B cell (primary cell): Measurements from ENCODE around the gene VAPB. TPM values are rescaled to one million over a fixed set of nuclear protein-coding genes. Genes with fewer than 3 reads are reported as not detected.

Experiments used
- ATAC-seq: fragments of 200-7000 bp; cut with Tn5 transposase; one replicate; pipeline ENCODE4 v1.10.0; 2021; ENCODE audit warnings: low read depth, mild to moderate bottlenecking, moderate number of reproducible peaks, moderate library complexity
- CTCF ChIA-PET: fragments of 350-600 bp; sonication (Branson Sonifier 250); formaldehyde crosslinking; loops from one replicate; lab custom pipeline; 2021; ENCODE audit warnings: antibody characterized with exemption, inconsistent platforms; lab: Charles Lee
- POLR2A ChIA-PET: fragments of 350-600 bp; sonication (Branson Sonifier 250); formaldehyde crosslinking; loops from one replicate; lab custom pipeline; 2021; ENCODE audit warnings: antibody characterized with exemption; lab: Charles Lee
- DNase-seq: peaks from one replicate; pipeline ENCODE4 v3.0.0; 2013
- H2AFZ ChIP-seq: 2 replicates; pipeline ENCODE4 v1.6.1; 2012; ENCODE audit warnings: mild to moderate bottlenecking, low read depth, low read length; ENCODE audit not compliant: insufficient read depth, poor library complexity, severe bottlenecking
- H3K27ac ChIP-seq, 2 donors: 1 replicate in 1 of 2; 2 replicates in 1 of 2; pipeline ENCODE4 v1.5.1; 2012 to 2013; ENCODE audit warnings: low read length in 2 of 2, mild to moderate bottlenecking in 2 of 2, moderate library complexity in 1 of 2
- H3K27me3 ChIP-seq, 4 experiments: fragments of 200-600 bp in 1 of 4; sonication (generic) in 1 of 4; replicated peaks in 1 of 4; 1 replicate in 2 of 4; 2 replicates in 2 of 4; pipeline versions ENCODE4 v1.6.1 to v1.7.0; 2013 to 2016; ENCODE audit warnings: low read length in 3 of 4, mild to moderate bottlenecking in 2 of 4, mixed read lengths in 1 of 4, moderate library complexity in 1 of 4; ENCODE audit not compliant: insufficient read depth in 4 of 4, control insufficient read depth in 3 of 4; ENCODE audit errors: control extremely low read depth in 1 of 4
- H3K36me3 ChIP-seq, 2 experiments: replicated peaks in 1 of 2; 1 replicate in 1 of 2; 2 replicates in 1 of 2; pipeline versions ENCODE4 v1.6.1 to v1.7.1; 2013; ENCODE audit warnings: low read length in 1 of 2; ENCODE audit not compliant: insufficient read depth in 2 of 2, control insufficient read depth in 1 of 2; ENCODE audit errors: control extremely low read depth in 1 of 2, extremely low read depth in 1 of 2
- H3K4me1 ChIP-seq, 2 donors: fragments of 200-600 bp in 1 of 2; sonication (generic) in 1 of 2; 1 replicate in 1 of 2; 2 replicates in 1 of 2; pipeline versions ENCODE4 v1.5.1 to v1.6.1; 2013 to 2017; ENCODE audit warnings: low read length in 2 of 2; ENCODE audit not compliant: control insufficient read depth in 2 of 2, insufficient read depth in 2 of 2
- H3K4me2 ChIP-seq: replicated peaks from 2 replicates; pipeline ENCODE3; 2012; ENCODE audit warnings: mild to moderate bottlenecking, low read depth, low read length; ENCODE audit not compliant: poor library complexity, severe bottlenecking
- H3K4me3 ChIP-seq, 5 experiments: fragments of 200-600 bp in 1 of 5; sonication (generic) in 1 of 5; 1 replicate in 3 of 5; 2 replicates in 2 of 5; pipeline versions ENCODE4 v1.5.1 to v1.7.0; 2011 to 2016; ENCODE audit warnings: low read length in 4 of 5, mild to moderate bottlenecking in 4 of 5, low read depth in 2 of 5, control low read depth in 1 of 5, moderate library complexity in 1 of 5; ENCODE audit not compliant: insufficient read depth in 1 of 5; ENCODE audit errors: control extremely low read depth in 1 of 5, extremely low read depth in 1 of 5
- H3K79me2 ChIP-seq: fragments of 200-600 bp; sonication (generic); one replicate; pipeline ENCODE4 v1.6.0; 2016; ENCODE audit warnings: low read length; ENCODE audit not compliant: control insufficient read depth, insufficient read depth
- H3K9ac ChIP-seq: fragments of 200-600 bp; sonication (generic); 2 replicates; pipeline ENCODE4 v1.6.1; 2017; ENCODE audit warnings: mild to moderate bottlenecking, low read length, moderate library complexity
- H3K9me3 ChIP-seq, 3 donors: one replicate each; pipeline versions ENCODE4 v1.6.1 to v1.7.1; 2013; ENCODE audit warnings: low read length in 2 of 3; ENCODE audit not compliant: control insufficient read depth in 2 of 3, insufficient read depth in 1 of 3; ENCODE audit errors: control extremely low read depth in 1 of 3
- H4K20me1 ChIP-seq: 2 replicates; pipeline ENCODE4 v1.6.0; 2012; ENCODE audit warnings: mild to moderate bottlenecking, low read length; ENCODE audit not compliant: insufficient read depth, control insufficient read depth, poor library complexity, severe bottlenecking
- H3K27ac Mint-ChIP-seq: one replicate; pipeline ENCODE4 v1.8.0; 2021; ENCODE audit warnings: mixed read lengths
- H3K27me3 Mint-ChIP-seq: one replicate; pipeline ENCODE4 v1.8.0; 2021; ENCODE audit warnings: mixed read lengths
- H3K4me1 Mint-ChIP-seq: one replicate; pipeline ENCODE4 v1.8.0; 2021; ENCODE audit warnings: mixed read lengths
- H3K4me3 Mint-ChIP-seq: one replicate; pipeline ENCODE4 v1.8.0; 2021; ENCODE audit warnings: mixed read lengths
- H3K9me3 Mint-ChIP-seq: one replicate; pipeline ENCODE4 v1.8.0; 2022; ENCODE audit warnings: mixed read lengths; ENCODE audit not compliant: insufficient read depth
- EZH2 ChIP-seq: IDR thresholded peaks from 2 replicates; pipeline ENCODE4 v1.6.1; 2012; ENCODE audit warnings: borderline replicate concordance, low read depth, mild to moderate bottlenecking, moderate library complexity, low read length; ENCODE audit not compliant: insufficient read depth, poor library complexity, severe bottlenecking
- WGBS: methylation state at CpG from one replicate; pipeline ENCODE4 v1.1.5; 2013; ENCODE audit warnings: missing lambda C conversion rate; ENCODE audit not compliant: insufficient coverage; 5-methylcytosine and 5-hydroxymethylcytosine counted together
- intact Hi-C: fragments of 100-400 bp; cut with micrococcal nuclease; formaldehyde crosslinking; loops from one replicate; pipeline ENCODE4 v1.10.0; 2022
- polyA plus RNA-seq: library from polyadenylated mRNA; depleted of rRNA; stranded (reverse); fragments of >200 nt; gene quantifications from 2 replicates; pipeline ENCODE4 v1.2.3, GENCODE V29; 2012
- total RNA-seq, 2 donors: library from RNA; stranded (reverse); fragments of 120-200 nt in 1 of 2; gene quantifications; 1 replicate in 1 of 2; 2 replicates in 1 of 2; pipeline versions ENCODE4 v1.2.3 to v1.2.4, GENCODE V29; 2013 to 2022
- TF ChIP-seq, protein P1 (sequence below): fragments of 200-600 bp; IDR thresholded peaks from one replicate; pipeline ENCODE4 v1.8.0; 2022; ENCODE audit warnings: antibody characterized with exemption, mild to moderate bottlenecking

The VAPB gene
- total and polyA plus RNA-seq, 2 donors (not counting 1 experiment from before 2014, with no cell fraction given) = 19.5 to 26.4 TPM

DNA sequence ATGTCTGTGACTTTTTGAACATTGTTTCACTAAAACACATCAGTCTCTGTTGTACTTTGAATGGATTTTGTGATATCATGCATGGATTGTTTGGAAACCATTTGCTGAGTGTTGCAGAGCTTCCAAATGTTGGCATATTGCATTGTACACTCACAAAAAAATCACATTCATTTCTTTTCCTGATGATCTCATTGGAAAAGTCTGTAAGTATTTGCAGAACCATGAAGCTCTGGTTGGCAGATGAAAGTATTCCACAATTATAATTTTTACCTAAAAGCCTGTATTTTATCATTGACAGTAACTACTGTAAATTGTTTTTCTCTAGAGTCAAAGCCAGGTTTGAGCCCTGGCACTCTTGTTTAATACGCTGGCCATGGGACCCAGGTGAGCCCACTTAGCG lies 42.1 kb downstream of the VAPB start:
- peaks cover 0 to 31% of the 10 kb centered on the region in 2 experiments for H3K36me3 ChIP-seq
- TF ChIP-seq EZH2 = no peak
- TF ChIP-seq, protein P1, sequence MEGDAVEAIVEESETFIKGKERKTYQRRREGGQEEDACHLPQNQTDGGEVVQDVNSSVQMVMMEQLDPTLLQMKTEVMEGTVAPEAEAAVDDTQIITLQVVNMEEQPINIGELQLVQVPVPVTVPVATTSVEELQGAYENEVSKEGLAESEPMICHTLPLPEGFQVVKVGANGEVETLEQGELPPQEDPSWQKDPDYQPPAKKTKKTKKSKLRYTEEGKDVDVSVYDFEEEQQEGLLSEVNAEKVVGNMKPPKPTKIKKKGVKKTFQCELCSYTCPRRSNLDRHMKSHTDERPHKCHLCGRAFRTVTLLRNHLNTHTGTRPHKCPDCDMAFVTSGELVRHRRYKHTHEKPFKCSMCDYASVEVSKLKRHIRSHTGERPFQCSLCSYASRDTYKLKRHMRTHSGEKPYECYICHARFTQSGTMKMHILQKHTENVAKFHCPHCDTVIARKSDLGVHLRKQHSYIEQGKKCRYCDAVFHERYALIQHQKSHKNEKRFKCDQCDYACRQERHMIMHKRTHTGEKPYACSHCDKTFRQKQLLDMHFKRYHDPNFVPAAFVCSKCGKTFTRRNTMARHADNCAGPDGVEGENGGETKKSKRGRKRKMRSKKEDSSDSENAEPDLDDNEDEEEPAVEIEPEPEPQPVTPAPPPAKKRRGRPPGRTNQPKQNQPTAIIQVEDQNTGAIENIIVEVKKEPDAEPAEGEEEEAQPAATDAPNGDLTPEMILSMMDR = no peak
- H3K9me3 ChIP-seq = peaks cover 0 to 2% (median 0%) of the 10 kb centered on the region in 3 donors
- Mint-ChIP-seq H3K9me3 (no peaks in the 10 kb centered on the region), H3K27me3 (no peaks in the 10 kb centered on the region), H3K27ac (no peak overlapping the region), H3K4me3 (no peak overlapping the region), H3K4me1 (peaks cover 14% of the 10 kb centered on the region)
- H4K20me1 ChIP-seq = peaks cover 78% of the 10 kb centered on the region
- DNase-seq (no peak), ATAC-seq (no peak)
- no peak overlapping the region for H3K27ac ChIP-seq
- CTCF ChIA-PET = no interaction called here
- intact Hi-C loops = no loop called here
- no CpG with 5 or more reads among the region's 2 CpGs for WGBS
- H3K4me3 ChIP-seq = no peak overlapping the region
- POLR2A ChIA-PET = interaction anchor here (0.7 kb wide), 1 partner anchor 202 kb away, joined by 3 read pairs; no protein-coding TSS in a partner anchor
- H3K9ac ChIP-seq = no peak overlapping the region
- peaks cover 76% of the 10 kb centered on the region for H3K79me2 ChIP-seq
- no peaks in the 10 kb centered on the region for H3K27me3 ChIP-seq
- H3K4me1 ChIP-seq = no peaks in the 10 kb centered on the region
- H3K4me2 ChIP-seq = no peak overlapping the region
- no peak overlapping the region for H2AFZ ChIP-seq

DNA sequence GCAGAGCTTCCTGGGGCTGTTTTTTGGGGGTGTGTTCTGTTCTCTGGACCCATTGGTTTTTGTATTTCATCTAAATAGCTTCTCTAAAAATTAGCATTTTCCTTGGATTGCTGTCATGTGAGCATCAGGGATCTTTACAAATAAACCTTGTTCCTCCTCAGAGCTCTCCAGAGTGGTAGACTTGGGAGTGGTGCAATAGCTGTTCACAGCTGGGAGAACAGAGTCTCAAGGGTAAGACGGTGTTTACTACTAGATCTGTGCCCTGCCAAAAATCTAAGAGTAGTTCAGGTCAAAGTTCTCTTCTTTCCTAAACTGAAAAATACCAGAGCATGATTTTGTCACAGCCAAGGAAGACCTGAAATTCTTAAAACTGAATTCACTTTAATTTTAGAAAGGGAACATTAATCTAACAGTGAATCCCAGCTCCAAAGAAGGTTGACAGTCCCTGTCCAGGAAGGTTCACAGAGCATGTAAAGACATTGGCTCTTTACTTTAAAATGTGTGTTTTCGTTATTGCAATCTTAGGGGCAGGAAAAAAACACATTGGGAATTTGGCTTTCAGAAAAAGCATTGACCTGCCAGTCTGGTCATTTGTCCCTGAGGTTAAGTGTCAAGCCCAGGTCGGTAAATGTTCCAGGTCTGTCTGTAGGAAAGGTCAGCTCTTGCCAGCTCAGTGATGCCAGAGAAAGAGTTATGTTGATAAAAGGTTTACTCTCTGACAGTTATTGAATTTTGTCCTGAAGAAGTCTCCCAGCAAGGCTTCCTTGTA lies 43.3 kb downstream of the VAPB start:
- 100% methylated on average over 2 of the region's 3 CpGs for WGBS
- Histone ChIP-seq H3K9ac (no peak overlapping the region), H3K4me2 (no peak overlapping the region), H3K27me3 (no peaks in the 10 kb centered on the region), H3K27ac (no peak overlapping the region), H3K79me2 (peaks cover 80% of the 10 kb centered on the region), H3K4me1 (no peaks in the 10 kb centered on the region), H4K20me1 (peaks cover 78% of the 10 kb centered on the region), H3K9me3 (peaks cover 0 to 2% (median 0%) of the 10 kb centered on the region in 3 donors), H3K36me3 (peaks cover 0 to 29% of the 10 kb centered on the region in 2 experiments), H2AFZ (no peak overlapping the region), H3K4me3 (no peak overlapping the region)
- ChIA-PET CTCF (interaction anchor here (1.1 kb wide), 2 partner anchors 15 to 185 kb away, joined by 3 to 4 read pairs; no protein-coding TSS in a partner anchor), POLR2A (no interaction called here)
- no peaks in the 10 kb centered on the region for H3K27me3 Mint-ChIP-seq
- H3K4me1 Mint-ChIP-seq = peaks cover 16% of the 10 kb centered on the region
- no peak overlapping the region for H3K27ac Mint-ChIP-seq
- DNase-seq (no peak), ATAC-seq (no peak)
- no peak overlapping the region for H3K4me3 Mint-ChIP-seq
- no peaks in the 10 kb centered on the region for H3K9me3 Mint-ChIP-seq
- intact Hi-C loops = no loop called here
- TF ChIP-seq, protein P1 = no peak
- TF ChIP-seq EZH2 = no peak
